GM19395 (cell line): Measurements from ENCODE around the gene DNAJC10.
A peak's percentile ranks its signal among the peaks of the same experiment; 100 is the strongest.
"Not testable (repeated sequence)": the region's sequence is repeated elsewhere in the genome, so short reads cannot be mapped to it uniquely, and the experiment has no call there.

Experiments used
- ATAC-seq: cut with Tn5 transposase; IDR thresholded peaks from one replicate; pipeline ENCODE4 v1.9.1; 2021; ENCODE audit warnings: mild to moderate bottlenecking, moderate library complexity; ENCODE audit not compliant: unreplicated experiment

The DNAJC10 gene

DNA sequence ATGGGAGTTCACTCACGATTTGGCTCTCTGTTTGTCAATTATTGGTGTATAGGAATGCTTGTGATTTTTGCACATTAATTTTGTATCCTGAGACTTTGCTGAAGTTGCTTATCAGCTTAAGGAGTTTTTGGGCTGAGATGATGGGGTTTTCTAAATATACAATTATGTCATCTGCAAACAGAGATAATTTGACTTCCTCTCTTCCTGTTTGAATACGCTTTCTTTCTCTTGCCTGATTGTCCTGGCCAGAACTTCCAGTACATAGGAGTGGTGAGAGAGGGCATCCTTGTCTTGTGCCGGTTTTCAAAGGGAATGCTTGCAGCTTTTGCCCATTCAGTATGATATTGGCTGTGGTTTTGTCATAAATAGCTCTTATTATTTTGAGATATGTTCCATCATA, 66.6 kb downstream of the DNAJC10 start:
- not testable (repeated sequence) for ATAC-seq

DNA sequence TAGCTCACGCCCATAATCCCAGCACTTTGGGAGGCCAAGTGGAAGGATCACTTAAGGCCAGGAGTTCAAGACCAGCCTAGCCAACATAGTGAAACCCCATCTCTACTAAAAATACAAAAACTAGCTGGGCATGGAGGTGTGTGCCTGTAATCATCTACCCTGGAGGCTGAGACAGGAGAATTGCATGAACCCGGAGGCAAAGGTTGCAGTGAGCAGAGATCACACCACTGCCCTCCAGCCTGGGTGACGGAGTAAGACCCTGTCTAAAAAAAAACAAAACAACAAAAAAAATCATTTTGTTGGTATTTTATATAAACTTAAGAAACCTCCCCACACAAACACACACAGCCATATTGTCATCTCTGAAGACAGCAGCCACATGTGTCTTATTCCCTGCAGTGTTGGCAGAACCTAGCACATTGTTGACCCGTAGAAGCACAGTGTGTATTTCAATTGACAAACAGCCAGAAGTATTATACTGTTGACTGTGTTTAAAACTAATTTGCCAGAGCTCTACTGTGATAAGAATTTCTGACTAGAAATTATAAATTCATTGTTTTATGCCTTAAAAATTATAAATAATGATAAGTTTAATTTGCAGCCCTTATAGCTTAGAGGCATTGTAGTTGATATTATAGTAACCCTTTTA, 68.1 kb downstream of the DNAJC10 start:
- peak; percentile 21 for ATAC-seq

DNA sequence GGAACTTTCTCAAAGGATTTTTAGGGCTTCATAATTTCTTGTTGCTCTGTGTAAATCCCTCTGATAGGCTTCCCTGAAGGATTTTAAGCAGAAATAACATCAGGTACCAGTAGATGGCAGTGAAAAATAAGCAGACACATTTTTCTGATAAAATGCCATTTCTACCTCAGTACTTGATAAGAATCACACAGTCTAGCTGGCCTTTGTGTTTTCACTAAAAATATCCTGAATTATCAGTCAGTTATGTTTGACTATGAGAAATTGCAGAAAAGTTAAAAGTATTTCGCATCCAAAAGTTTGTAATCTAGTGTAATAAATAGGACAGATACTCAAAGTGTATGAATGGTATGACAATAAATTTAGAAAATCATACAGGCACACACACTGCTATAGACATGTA, 68.7 kb downstream of the DNAJC10 start:
- ATAC-seq, result peak; percentile 66

DNA sequence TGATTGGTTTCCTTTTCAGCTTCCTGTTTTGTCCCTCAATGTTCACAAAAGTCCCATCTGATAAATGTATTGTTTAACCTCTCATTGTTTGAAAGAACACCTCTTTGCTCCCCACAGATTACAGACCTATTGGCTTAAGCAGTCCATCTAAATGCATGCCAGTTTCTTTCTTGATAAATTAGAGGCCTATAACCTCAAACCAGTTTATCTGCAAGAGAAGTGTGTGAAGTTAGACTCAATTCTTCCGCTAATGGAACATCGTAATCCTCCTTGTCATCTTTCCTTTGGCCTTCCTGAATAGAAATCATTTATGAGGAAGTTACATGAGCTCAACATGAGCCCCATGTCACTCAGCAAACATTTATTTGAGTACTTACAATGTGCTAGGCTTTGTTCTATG, 76.4 kb downstream of the DNAJC10 start:
- ATAC-seq, result no peak

DNA sequence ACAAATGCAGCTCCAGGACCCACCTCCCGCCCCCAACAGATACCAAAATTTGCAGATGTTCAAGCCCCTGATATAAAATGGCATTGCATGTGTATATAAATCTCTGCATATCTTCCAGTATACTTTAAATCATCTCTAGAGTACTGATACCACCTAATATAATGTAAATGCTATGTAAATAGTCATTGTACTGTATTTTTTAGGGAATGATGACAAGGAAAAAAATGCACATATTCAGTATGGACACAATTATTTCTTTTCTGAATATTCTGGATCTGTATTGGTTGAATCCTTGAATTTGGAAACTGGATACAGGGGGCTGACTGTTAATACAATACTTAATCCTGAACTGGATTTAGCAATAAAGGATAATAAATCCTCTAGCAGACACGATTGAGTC, 82.7 kb downstream of the DNAJC10 start:
- no peak for ATAC-seq

DNA sequence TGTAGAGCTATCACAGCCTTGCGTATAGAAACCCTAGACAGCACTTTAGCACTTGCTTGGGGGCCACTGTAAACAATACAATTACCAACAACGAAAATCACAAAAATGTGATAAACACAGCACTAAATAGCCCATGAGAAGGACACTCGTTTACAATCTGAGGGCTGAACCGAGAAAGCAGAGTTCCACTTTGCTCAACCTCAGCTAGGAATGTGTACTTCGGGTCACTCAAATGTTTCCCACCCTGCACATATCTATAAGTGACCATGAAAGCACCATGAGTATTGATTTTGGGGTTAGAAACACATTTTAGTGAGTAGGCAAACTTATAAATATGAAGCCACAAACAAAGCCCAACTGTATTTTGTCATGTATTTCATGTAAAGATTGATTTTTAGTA, 88.1 kb downstream of the DNAJC10 start:
- no peak for ATAC-seq

DNA sequence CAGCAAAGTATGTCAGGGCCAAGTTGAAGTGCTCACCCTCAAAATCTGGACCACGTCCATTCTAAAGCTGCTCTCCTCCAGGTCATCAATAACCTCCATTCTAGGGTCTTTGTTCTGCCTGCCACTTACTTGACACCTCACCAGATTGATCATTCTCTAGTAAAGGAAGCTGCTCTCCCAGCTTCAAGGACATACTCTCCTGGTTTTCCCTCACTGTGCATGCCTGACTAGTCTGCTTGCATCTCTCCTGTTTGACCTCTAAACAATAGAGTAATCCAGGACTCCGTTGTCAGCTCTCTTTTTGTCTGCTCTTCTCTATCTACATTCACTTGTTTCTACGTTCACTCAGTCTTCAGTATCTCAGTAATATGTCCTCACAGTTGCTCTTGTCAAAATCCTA, 91.3 kb downstream of the DNAJC10 start:
- no peak for ATAC-seq

DNA sequence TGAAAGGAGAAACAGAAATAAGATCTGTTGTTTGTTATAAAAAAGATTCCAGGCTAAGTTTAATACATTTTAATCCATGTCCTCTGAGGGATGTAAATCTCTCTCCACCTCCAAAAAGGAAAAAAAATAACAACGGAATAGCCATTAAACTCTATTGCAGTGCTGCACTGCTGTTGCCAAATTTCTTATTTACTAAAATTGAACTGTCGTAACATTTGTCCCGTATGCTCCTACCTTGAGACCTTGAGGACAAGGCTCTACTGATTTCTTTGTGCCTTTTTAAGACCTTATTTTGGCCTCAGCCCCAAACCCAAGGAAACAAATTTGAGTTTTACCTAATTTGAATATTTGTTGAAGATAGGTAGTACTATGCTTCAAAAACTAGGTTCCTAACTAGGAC, 94.0 kb downstream of the DNAJC10 start:
- no peak for ATAC-seq

DNA sequence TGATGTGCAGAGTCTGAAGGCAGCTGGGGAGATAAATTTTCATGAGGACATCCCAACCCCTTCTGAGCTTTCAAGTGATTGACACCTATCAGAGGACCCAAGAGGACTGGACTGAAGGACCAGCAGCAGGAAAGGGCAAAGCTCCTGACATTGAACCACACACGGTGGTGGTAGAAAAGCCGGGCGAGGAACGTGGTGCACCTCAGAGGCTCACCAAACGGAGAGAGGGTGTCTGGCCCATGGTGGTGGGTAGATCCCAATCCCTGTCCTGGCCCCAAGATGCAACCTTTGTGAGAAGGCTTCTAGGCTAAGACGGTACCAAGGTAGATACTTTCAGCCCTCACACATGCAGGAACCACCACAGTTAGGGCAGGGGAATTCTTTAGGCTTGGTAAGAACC, 98.3 kb downstream of the DNAJC10 start:
- no peak for ATAC-seq

DNA sequence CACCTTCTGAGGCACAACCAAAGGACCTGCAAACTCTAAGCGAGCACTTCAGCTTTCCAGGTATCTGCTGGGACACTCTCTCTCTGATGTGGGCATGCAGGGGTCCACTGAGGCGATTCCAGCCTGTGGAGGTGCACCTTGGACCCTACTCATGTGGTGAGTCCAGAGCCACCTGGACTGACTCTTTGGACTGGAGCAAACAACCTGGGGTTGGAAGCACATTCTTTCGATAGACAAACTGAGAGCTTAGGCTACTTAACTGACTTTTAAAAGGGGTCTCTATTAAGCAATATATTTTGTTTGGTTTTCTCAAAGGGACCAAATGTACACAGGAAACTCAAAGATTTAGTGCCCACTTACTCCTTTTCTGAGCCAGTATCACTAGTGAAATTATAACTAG, 98.7 kb downstream of the DNAJC10 start:
- ATAC-seq, result no peak

DNA sequence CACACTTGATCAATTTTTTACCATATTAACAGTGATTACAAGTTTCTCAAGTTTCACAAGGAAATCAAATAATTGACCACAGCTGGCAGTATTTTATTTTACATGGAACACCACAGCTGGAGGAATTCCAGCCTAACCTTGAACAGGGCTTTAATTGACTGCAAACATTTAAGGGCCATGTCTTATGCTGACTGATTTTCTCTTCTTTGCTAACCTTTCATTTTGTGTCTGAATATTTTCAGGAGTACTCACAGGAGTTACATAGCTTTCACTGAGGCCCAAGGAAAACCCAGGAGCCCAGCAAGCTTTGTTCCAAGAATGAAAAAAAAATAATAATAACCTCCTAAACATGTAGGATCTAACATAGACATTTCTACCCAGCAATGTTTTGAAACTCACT, 100.8 kb downstream of the DNAJC10 start:
- no peak for ATAC-seq

DNA sequence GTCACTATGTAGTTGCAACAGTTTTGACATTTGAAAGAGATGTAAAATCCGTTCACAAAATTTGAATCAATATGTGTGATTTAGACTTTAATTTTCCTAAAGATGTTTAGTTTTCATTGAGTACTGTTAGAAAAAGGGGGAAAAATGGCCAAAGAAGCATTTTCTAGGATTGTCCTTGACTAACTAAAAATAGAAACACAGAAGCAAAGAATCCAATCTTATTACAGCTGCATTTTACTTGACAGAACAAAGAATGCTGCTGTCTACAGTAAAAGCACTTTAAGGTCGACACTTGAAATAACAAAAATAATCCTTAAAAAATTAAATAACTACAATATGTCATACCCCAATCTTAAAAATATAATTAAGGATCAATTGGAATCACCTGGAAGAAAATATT, 101.5 kb downstream of the DNAJC10 start:
- ATAC-seq, result no peak

DNA sequence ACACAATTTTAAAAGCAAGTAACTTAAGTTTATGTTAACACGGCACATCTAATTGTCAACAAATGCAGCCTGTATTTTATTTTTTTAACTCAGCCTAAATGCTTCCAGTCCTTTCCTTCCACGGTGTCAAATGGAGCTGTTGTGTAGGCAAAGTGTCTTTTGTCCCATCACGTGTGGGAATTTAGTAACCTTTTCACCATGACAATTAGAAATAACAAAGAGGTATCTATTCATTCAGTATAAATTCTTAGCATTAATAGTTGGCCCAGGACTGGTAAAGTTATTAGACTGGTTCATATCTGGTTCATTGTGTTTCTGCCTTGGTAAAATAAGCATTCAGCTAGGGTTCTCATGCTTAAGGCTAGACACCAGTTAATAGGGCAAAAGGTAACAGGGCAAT, 102.4 kb downstream of the DNAJC10 start:
- ATAC-seq, result no peak

DNA sequence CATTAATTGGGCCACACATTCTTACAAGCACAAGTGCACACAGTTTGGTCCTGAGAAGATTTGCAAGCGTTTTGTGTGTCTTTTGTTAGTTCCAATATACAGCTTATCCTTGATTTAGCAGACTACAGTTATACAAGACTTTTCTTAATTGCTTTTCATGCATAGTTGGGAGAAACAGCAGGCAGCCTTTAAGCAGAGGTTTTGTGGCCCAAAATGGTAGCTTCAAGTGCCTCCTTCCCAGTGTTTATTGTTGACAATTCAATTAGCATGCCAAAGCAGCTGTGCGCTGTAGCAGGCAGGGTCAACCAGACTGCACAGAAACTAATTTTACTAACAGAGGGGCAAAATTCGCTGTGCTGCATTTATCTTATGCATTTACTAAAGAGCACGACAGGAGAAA, 102.9 kb downstream of the DNAJC10 start:
- no peak for ATAC-seq

DNA sequence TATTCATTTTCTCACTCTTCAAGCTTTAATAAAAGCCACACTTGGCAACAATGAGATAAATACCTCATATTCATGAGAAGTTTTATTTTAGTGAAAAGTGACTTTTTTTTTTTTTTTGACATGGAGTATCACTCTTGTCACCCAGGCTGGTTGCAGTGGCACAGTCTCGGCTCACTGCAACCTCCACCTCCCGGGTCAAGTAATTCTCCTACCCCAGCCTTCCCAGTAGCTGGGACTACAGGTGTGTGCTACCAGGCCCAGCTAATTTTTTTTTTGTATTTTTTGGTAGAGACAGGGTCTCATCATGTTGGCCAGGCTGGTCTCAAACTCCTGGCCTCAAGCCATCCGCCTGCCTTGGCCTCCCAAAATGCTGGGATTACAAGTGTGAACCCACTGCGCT, 103.4 kb downstream of the DNAJC10 start:
- no peak for ATAC-seq

DNA sequence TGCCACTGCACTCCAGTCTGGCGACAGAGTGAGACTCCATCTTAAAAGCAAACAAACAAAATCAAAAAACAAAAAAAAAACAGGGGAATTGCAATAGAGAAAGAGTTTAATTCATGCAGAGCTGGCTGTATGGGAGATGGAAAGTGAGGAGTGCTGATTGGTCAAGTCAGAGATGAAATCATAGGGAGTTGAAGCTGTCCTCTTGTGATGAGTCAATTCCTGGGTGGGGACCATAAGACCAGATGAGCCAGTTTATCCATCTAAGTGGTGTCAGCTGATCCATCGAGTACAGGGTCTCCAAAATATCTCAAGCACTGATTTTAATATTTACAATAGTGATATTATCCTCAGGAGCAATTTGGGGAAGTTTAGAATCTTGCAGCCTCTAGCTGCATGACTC, 105.1 kb downstream of the DNAJC10 start:
- ATAC-seq, result no peak

DNA sequence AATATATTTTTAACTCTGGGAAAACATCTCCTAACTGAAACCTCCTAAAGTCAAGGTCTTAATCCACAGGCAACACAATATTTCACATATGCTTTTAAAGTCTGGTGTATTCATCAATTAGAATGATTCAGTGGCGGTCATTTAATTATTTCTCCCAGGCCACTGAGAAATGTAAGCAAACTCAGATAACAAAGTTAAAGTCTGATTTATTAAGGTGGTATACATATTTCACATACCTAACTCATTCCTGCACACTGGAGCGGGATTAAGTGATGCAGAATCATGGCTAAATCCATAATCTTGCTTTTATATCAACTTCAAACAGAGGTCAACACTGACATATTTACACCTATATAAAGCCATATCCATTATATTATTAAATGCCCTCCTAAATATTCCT, 106.7 kb downstream of the DNAJC10 start:
- no peak for ATAC-seq

DNA sequence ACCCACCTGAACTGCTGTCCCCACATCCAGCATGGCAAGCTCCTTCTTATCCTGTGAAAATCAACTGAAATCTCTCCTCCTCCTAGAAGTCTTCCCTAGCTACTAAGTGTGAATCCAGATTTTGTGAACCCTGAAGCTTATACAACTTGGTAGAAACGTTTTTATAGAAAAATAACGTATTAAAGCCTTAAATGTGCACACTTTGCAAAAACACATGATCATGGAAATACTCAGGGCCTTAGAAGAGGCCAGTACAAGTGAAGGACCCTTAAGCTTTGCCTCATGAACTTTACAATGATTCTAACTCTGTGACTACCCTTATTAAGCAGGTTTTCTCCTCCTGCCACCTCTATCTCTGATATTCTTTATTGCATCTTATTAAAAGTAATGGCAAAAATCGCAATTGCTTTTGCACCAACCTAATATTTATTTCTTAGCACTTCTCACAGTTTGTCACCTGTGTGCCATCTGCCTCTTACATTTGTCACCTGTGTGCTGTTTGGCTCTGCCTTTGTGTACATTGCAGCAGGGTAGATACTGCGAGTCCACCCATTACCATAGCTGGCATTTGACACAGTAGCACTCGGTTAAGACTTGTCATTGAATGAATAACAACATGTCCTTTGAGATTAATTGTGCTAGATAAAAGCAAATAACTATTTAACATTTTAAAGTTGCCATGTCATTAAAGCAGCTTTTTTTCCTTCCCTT, 108.2 kb downstream of the DNAJC10 start:
- ATAC-seq, result no peak

DNA sequence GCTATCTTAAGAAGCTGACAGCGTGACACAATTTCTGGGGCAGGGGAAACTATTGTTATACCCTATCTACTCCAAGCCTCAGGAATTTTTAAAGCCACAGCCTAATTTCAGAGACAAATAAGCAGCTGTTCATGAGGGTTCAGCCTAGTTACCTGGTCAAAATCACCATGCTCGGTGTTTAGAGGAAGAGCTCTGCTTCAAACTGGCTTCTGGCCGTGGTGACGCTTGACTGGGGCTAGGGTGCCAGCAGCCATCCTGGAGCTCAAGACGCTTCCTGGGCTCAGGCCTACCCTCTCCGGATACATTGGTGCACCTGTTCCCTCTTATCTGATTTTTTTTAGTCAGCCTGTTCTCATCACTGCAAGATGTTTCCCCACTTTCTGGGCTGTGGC, 108.7 kb downstream of the DNAJC10 start:
- ATAC-seq, result no peak

DNA sequence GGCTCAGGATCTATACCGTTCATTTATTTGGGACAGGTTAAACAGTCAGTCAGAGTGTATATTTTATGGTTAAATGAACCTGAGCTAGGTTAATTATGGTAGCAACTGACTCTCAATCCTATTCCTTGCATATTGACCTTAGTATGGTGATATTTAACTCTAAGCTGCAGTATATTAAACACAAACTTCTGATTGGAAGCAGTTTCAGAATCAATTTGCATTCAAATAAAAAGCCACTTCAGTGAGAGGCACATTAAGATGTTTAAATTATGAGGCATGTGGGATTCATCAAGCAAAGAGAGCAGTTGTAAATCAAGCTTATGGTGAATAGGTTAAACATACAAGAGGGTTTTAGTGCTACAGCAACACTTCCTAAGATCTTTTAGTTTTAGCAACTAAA, 110.0 kb downstream of the DNAJC10 start:
- no peak for ATAC-seq

DNA sequence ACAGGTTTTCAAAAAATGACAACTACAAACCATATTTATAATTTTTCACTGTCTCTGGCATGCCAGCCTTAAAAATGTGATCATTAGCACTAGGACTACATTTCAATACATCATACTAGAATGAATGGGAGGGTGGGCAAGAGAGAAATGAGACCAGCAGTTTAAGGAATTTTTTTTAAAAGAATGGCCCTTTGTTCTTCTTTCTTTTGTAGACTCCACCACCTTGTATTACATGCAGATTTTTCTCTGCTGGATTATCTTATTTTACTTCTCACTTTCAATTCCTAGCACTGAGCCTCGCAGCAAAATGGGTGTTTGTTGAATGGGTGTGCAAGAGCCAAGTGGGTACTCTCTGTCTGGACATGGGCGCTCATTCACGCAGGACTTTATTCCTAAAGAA, 110.4 kb downstream of the DNAJC10 start:
- ATAC-seq, result no peak

DNA sequence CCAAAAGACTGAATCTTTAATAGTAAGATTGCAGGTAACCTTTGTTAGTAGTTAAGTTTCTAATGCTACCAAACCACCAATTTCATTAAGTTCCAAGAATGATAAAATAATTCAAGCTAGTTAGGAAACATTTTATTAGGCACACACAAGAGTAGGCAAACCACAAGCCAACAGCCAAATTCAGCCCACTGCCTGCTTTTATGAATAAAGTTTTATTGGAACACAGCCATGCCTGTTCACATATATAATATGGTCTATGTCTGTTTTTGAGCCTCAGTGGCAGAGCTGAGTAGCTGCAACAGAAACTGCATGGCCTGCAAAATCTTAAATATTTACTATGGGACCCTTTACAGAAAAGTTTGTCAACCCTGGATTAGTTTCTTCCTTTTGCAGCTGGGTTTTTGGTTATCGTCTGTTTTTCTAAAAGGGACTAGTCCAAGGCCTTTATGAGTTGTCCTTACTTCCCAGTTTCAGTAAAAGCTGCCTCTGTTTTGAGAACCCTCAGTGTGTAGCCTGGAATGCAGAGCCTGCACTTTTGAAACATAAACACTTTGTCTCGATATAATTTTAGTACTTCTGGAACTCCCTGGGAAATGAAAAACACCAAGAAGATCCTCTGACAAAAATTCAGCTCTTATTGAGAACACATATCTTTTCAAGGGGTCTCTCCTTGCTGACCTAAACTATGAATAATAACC, 111.3 kb downstream of the DNAJC10 start:
- ATAC-seq, result no peak
